ENCODE measurements around the gene ROMO1.
A peak's percentile ranks its signal among the peaks of the same experiment; 100 is the strongest.

The ROMO1 gene

GRCh38 chr20:35718972-35719635 is 19.9 kb downstream of the ROMO1 start:
- TF ChIP-seq ZNF76 (tag by site-specific recombination; IDR thresholded peaks at IDR 0.05; ENCODE audit: borderline replicate concordance, low read depth) (no peak), ZNF10 (tag by site-specific recombination; IDR thresholded peaks at IDR 0.05) (no peak), SP2 (tag by site-specific recombination; IDR thresholded peaks at IDR 0.05) (no peak)
- H3K4me1 ChIP-seq (ENCODE audit: control insufficient read depth, insufficient read depth, low read length) = no peaks in the 10 kb centered on the region
- ChIA-PET POLR2A (interaction anchor here (0.8 to 1.8 kb wide), 7 partner anchors 8 to 23 kb away, joined by 3 to 7 read pairs (median 4); partner anchors contain the start of gene RBM39), CTCF (interaction anchor here (0.6 to 1.8 kb wide), 3 partner anchors 9 to 416 kb away, joined by 3 to 5 read pairs (median 4); no protein-coding TSS in a partner anchor)
- H3K4me3 ChIP-seq (ENCODE audit: low read depth, low read length) = no peak overlapping the region
- H3K27ac ChIP-seq (ENCODE audit: extremely low read depth, low read depth, low read length) = no peak overlapping the region
- H3K9me3 ChIP-seq (ENCODE audit: control insufficient read depth, insufficient read depth, low read depth, low read length) = no peaks in the 10 kb centered on the region
- H3K36me3 ChIP-seq (ENCODE audit: control insufficient read depth in 2 of 2, insufficient read depth in 1 of 2, low read length in 2 of 2) = peaks cover 89 to 100% of the 10 kb centered on the region in 2 experiments

GRCh38 chr20:35719717-35720116 is 20.5 kb downstream of the ROMO1 start:
- H3K4me3 ChIP-seq (ENCODE audit: low read depth, low read length) = no peak overlapping the region
- ChIA-PET CTCF (interaction anchor here (1.1 kb wide), 1 partner anchor 9 kb away, joined by 4 read pairs; no protein-coding TSS in a partner anchor), POLR2A (interaction anchor here (1.0 to 1.5 kb wide), 2 partner anchors 9 to 15 kb away, joined by 3 read pairs; no protein-coding TSS in a partner anchor)
- H3K4me1 ChIP-seq (ENCODE audit: control insufficient read depth, insufficient read depth, low read length) = no peaks in the 10 kb centered on the region
- TF ChIP-seq ZNF24 (tag by site-specific recombination; IDR thresholded peaks at IDR 0.05) (no peak), ZNF133 (tag by site-specific recombination; IDR thresholded peaks at IDR 0.05) (no peak), ZNF571 (tag by site-specific recombination; IDR thresholded peaks at IDR 0.05) (no peak), MZF1 (tag by site-specific recombination; IDR thresholded peaks at IDR 0.05; ENCODE audit: borderline replicate concordance) (no peak), ZNF785 (tag by site-specific recombination; IDR thresholded peaks at IDR 0.05) (no peak), ZNF416 (tag by site-specific recombination; IDR thresholded peaks at IDR 0.05) (no peak), ZNF776 (tag by site-specific recombination; IDR thresholded peaks at IDR 0.05; ENCODE audit: borderline replicate concordance) (no peak)
- TF ChIP-seq, protein P1, sequence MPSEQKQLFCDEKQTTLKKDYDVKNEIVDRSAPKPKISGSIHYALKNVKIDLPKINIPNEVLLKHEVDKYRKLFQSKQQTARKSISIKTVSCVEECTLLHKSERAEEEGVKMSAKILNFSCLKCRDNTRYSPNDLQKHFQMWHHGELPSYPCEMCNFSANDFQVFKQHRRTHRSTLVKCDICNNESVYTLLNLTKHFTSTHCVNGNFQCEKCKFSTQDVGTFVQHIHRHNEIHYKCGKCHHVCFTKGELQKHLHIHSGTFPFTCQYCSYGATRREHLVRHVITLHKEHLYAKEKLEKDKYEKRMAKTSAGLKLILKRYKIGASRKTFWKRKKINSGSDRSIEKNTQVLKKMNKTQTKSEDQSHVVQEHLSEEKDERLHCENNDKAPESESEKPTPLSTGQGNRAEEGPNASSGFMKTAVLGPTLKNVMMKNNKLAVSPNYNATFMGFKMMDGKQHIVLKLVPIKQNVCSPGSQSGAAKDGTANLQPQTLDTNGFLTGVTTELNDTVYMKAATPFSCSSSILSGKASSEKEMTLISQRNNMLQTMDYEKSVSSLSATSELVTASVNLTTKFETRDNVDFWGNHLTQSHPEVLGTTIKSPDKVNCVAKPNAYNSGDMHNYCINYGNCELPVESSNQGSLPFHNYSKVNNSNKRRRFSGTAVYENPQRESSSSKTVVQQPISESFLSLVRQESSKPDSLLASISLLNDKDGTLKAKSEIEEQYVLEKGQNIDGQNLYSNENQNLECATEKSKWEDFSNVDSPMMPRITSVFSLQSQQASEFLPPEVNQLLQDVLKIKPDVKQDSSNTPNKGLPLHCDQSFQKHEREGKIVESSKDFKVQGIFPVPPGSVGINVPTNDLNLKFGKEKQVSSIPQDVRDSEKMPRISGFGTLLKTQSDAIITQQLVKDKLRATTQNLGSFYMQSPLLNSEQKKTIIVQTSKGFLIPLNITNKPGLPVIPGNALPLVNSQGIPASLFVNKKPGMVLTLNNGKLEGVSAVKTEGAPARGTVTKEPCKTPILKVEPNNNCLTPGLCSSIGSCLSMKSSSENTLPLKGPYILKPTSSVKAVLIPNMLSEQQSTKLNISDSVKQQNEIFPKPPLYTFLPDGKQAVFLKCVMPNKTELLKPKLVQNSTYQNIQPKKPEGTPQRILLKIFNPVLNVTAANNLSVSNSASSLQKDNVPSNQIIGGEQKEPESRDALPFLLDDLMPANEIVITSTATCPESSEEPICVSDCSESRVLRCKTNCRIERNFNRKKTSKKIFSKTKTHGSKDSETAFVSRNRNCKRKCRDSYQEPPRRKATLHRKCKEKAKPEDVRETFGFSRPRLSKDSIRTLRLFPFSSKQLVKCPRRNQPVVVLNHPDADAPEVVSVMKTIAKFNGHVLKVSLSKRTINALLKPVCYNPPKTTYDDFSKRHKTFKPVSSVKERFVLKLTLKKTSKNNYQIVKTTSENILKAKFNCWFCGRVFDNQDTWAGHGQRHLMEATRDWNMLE (tag by site-specific recombination; conservative IDR thresholded peaks at IDR 0.05; ENCODE audit: low read depth) = no peak
- no peaks in the 10 kb centered on the region for H3K9me3 ChIP-seq (ENCODE audit: control insufficient read depth, insufficient read depth, low read depth, low read length)
- H3K36me3 ChIP-seq (ENCODE audit: control insufficient read depth in 2 of 2, insufficient read depth in 1 of 2, low read length in 2 of 2) = peaks cover 90 to 100% of the 10 kb centered on the region in 2 experiments
- no peak overlapping the region for H3K27ac ChIP-seq (ENCODE audit: extremely low read depth, low read depth, low read length)

DNA sequence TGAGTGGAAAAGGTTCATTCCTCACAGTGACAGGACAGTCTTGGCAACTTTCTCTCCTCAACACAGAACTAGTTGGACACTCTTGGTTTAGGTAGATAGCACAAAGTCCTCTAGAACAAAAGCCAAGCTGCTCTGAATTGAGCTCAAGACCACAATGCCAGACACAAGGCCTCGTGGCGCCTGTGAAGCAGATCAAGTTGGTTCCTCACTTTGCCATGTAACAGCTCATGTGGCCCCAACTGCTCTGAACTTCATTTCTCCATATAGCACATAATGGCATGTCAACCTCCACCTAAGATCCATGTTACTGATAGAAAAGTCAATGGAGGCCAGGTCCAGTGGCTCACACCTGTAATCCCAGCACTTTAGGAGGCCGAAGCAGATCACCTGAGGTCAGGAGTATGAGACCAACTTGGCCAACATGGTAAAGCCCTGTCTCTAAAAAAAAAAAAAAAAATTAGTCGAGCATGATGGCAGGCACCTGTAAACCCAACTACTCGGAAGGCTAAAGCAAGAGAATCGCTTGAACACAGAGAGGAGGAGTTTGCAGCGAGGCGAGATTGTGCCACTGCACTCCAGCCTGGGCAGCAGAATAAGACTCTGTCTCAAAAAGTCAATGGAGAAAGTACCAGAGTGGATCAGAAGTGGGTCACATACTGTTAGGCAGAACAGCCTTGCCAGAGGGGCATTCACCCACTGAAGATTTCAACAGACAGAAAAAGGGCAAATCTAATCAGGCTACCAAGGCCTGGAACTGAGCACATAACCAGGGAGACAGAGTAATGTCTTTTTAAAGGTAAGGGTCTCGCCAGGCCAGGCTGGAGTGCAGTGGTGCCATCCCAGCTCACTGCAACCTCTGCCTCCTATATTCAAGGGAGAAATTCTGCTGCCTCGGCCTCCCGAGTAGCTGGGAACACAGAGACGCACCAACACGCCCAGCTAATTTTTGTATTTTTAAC is 21.2 kb downstream of the ROMO1 start:
- Histone ChIP-seq H3K4me1 (ENCODE audit: control insufficient read depth, insufficient read depth, low read length) (no peaks in the 10 kb centered on the region), H3K36me3 (ENCODE audit: control insufficient read depth in 2 of 2, insufficient read depth in 1 of 2, low read length in 2 of 2) (peaks cover 91 to 100% of the 10 kb centered on the region in 2 experiments), H3K4me3 (ENCODE audit: low read depth, low read length) (no peak overlapping the region), H3K27ac (ENCODE audit: extremely low read depth, low read depth, low read length) (no peak overlapping the region), H3K9me3 (ENCODE audit: control insufficient read depth, insufficient read depth, low read depth, low read length) (no peaks in the 10 kb centered on the region)
- POLR2A ChIA-PET = interaction anchor here (0.6 to 1.5 kb wide), 5 partner anchors 9 to 52 kb away, joined by 3 to 6 read pairs (median 3); partner anchors contain the start of genes PHF20 and RBM39
- CTCF ChIA-PET = no interaction called here
- TF ChIP-seq ZNF514 (tag by site-specific recombination; IDR thresholded peaks at IDR 0.05) = no peak
- peak; percentile 51; the same call in 1 of the 2 replicates for TF ChIP-seq ZNF600 (tag by site-specific recombination; IDR thresholded peaks at IDR 0.05)
